ENCODE results near the gene EXTL1.

GRCh38 chr1:26083208-26083607 lies 61.6 kb downstream of the EXTL1 start:
- TF ChIP-seq CTCF (IDR thresholded peaks at IDR 0.05; ENCODE audit: low read length) (no peak), EZH2 (IDR thresholded peaks at IDR 0.05; ENCODE audit: borderline replicate concordance, low read length) (no peak)
